HG03432 (cell line): ENCODE results near the gene VOPP1.
A peak's percentile ranks its signal among the peaks of the same experiment; 100 is the strongest.
"Not testable (repeated sequence)": the region's sequence is repeated elsewhere in the genome, so short reads cannot be mapped to it uniquely, and the experiment has no call there.

Source experiments
- ATAC-seq: cut with Tn5 transposase; IDR thresholded peaks from one replicate; pipeline ENCODE4 v1.9.1; 2021; ENCODE audit warnings: mild to moderate bottlenecking, moderate library complexity; ENCODE audit not compliant: unreplicated experiment

VOPP1 gene

DNA sequence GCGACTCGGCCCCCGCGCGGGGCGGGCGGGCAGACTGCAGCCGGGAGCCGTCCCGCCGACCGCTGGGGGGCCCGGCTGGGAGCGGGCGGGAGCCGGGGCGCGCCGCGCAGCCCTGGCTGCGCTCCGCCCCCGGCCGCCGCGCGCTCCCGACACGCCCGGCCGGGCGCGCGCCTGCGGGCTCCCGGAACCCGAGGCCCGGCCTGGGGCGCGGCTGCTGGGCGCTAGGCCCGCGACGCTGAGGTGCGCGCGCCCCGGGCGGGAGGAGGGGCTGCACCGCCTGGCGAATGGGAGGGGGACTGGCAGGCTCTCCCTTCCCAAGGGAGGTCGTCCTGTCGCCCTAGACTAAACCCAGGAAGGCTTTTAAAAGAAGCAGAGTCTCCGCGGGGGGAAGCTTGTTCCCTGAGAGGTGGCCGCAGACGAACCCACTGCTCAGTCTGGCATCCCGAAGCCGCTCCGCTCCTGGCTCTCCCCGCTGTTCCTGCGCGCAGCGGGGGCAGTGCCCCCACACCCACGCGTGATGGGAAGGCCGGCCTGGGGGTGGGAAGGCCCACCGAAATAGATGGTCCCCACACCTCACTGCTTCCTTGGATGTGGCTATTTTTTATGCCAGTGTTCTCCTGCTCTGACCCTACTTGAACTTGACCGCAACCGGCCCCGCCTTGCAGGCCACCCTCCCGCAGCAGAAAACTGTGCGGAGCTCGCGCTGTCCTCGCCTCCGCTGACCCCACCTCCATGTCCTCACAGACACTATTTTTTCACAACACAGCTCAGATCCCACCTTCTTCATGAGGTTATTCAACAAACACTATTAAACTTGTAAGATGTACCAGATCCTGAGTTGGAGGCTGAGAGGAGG lies at the start of gene VOPP1:
VOPP1 (minus strand) TSS at position 125 of the 856 bp plus-strand sequence. CDS start 178 bp downstream, outside the sequence.
- peak; percentile 65 for ATAC-seq

- ATAC-seq: no peak
Observed at GRCh38 chr7:55618913-55619312, 46.6 kb upstream of the VOPP1 start.

- not testable (repeated sequence) for ATAC-seq
Observed at GRCh38 chr7:55614365-55615064, 42.2 kb upstream of the VOPP1 start.

GRCh38 chr7:55609726-55610125 lies 37.4 kb upstream of the VOPP1 start:
- not testable (repeated sequence) for ATAC-seq

DNA sequence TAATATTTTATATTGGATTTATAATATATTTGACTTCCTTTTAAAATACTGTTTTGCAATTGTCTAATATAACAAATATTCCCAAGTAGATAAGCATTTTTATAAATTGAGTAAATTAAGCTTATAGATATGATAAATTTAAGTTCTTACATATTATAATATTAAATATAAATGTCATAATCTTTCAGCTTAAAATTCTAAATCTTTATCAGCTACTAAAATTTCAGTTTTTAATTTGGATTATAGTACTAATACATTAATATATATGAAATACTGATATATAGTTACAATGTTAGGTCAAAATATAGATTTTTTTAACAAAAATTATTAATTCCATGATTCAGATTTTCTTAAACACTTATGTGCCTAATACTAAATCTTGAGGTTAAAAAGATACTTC lies 33.4 kb upstream of the VOPP1 start:
- ATAC-seq: not testable (repeated sequence)

DNA sequence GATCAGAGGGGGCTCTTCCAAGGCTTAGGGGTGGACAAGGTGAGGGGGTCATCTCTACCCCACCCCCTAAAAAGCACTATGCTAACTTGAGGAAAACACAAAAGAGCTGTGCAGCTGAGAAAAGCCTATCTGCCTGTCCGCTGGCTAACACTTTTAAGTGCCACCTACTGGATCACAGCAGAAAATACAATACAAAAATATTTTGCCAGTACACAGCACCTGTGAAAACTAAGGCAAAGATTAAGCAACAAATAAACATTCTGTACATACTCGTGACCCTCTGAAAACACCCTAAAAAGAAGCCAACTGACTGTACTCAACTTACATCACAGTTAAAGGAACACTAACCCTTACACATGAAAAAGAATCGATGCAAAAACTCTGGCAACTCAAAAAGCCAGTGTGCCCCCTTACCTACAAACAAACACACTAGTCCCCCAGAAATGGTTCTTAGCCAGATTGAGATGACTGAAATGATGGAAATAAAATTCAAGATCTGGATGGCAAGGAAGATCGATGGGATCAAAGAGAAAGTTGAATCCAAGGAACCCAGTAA lies 25.7 kb upstream of the VOPP1 start:
- ATAC-seq: peak; percentile 63

- not testable (repeated sequence) for ATAC-seq
Observed at GRCh38 chr7:55597214-55597739, 25.0 kb upstream of the VOPP1 start.

DNA sequence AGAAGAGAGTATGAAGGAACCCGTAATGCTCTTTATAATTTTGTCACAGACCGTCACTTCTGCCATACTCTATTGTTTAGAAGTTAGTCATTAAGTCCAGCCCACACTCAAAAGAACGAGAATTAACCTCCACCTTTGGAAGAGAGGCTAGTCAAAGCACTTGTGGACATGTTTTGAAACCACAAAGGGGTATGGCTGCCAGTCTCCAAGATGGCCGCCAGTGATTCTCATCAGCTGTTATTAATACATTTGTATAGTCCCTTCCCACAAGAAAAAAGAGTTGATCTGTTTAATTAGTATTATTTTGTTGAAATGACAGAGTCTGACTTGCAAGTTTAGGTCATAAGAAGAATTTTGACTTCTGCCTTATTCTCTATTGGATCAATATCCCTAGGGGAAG lies 23.2 kb upstream of the VOPP1 start:
- no peak for ATAC-seq

GRCh38 chr7:55594870-55595269 lies 22.6 kb upstream of the VOPP1 start:
- ATAC-seq: no peak

DNA sequence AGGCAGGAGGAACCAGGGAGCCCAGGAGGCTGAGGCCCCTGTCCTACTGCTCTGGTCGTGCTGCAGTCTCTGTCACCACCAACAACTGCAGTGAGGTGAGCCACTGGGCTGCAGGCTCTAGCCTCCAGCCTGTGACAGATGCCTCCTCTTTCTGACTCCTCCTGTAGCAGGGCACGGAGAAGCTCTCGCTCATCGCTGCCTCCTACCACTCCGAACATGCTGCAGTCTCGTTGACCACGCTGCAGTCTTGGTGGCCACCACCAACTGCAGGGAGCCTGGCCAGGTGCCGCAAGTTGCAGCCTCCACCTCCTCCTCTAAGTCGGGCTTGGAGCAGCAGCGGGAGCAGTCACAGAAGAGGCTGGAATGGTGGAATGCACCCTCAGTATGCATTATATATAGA lies 22.1 kb upstream of the VOPP1 start:
- ATAC-seq: no peak

DNA sequence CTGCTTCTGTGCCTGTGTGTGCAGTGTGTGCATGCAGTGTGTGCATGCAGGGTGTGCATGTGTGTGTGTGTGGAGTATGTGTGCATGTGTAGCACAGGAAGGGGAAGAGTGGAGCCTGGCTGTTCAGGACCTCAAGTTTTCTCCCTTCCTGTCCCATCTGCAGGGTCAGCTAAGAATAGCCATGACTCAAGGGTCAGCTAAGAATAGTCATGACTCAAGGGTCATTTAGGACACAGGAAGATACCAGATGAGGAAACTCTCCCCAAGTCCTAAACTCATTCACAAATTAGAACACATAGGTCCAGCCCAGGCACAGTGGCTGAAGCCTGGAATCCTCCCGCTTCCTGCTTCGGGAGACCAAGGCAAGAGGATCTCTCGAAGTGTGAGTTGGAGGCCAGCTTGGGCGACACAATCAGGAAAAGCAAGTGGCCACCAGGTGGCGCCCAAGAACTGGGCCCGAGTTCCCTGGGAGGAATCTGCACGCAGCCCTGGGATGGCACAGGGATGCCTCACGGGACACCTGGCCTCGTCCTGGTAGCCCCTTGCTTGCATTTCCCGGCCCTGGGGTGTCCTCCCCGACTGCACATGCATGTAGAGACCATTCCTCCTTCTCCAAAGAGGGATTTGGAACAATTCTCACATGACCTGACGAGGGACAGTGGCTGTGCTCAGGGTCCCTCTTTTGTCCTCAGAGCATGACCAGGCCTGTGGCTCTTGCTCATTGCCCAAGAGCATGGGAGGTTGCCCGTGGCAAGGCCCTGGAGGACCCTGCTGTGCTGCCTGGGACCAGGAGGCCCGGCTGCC lies 21.4 kb upstream of the VOPP1 start:
- ATAC-seq: peak; percentile 64

GRCh38 chr7:55593172-55593514 lies 20.8 kb upstream of the VOPP1 start:
- ATAC-seq: no peak

- ATAC-seq: no peak
Observed at GRCh38 chr7:55592492-55592891, 20.2 kb upstream of the VOPP1 start.

DNA sequence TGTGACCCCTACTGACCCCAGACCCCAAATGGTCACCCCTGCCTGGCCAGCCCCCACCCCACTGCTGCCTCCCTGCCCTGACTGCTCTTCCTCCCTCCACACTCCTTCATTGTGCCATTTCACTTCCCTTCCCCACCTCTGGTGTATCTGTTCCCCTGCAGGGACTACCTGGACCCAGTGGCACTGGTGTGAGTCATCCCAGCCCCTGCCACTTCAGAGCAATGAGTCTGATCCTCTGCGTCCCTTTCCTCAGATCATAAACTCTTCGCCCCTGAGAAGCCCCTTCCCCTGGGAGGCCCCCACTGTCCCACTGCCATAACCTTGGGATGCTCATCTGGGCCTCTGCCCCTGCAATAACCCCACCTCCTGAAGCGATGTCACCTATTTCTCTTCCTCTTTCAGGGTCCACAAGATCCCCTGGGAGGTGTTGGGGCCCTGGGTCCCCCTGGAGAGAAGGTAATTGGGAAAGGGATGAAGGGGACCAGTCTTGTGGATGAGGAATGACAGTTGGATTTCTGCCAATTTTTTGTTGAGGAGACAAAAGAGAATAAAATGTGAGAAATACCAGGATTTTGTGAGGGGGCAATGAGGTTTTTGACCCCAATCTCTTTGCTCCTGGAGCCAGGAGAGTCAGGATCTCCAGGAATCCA lies 19.1 kb upstream of the VOPP1 start:
- peak; percentile 43 for ATAC-seq

GRCh38 chr7:55590517-55591281 lies 18.4 kb upstream of the VOPP1 start:
- ATAC-seq: no peak

- no peak for ATAC-seq
Observed at GRCh38 chr7:55589905-55590304, 17.6 kb upstream of the VOPP1 start.

- ATAC-seq: no peak
Observed at GRCh38 chr7:55588976-55589604, 16.8 kb upstream of the VOPP1 start.

DNA sequence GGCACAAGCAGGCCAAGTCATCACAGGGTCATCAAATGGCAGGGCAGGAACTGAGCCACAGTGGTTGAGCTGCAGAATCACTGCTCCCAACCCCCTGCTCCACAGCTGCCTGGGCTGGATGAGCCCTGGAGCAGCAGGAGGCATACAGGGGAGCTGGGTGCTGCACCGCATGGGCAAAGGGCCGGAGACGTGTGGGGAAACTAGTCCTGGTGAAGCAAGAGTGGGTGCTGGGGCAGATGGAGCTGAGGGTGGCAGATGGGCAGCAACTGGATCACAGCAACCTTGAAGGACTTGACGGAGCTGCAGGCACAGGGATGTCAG lies 16.0 kb upstream of the VOPP1 start:
- ATAC-seq: no peak

DNA sequence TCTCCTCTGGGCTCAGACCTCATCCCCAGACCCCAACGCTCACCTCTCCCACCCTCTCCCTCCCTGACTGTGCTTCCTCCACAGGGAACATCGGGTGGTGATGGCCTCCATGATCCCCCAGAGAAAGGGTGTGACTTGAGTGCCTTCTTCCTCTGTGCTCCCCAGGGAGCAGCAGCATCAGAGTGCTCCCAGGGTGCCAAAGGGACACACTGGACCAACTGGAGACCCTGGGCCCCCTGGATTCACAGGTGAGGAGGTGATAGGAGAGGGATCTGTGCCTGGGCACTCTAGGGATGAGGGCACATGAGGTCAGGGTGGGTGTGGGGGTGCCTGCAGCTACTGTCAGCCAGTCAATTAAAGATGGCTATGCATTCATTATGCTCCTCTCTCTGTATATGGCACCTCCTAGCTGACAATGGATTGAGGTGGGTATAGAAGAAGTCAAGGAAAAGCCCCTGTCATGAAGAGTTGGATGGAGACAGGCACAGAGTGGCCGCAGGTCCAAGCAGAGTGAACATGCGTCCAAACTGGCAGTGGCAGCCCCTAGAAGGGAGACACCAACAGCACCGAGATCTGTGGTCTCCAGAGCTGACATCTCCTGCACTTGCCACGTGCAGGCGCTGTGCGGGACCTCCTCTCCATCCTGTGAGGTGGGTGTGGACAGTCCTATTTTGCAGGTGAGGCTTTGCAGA lies 15.5 kb upstream of the VOPP1 start:
- no peak for ATAC-seq
